ENCODE data around the gene RHOC. TPM values are rescaled to one million over a fixed set of nuclear protein-coding genes. Genes with fewer than 3 reads are reported as not detected.

The RHOC gene
- total RNA-seq, 2 donors from 2014 or later = 190 to 330 TPM

DNA sequence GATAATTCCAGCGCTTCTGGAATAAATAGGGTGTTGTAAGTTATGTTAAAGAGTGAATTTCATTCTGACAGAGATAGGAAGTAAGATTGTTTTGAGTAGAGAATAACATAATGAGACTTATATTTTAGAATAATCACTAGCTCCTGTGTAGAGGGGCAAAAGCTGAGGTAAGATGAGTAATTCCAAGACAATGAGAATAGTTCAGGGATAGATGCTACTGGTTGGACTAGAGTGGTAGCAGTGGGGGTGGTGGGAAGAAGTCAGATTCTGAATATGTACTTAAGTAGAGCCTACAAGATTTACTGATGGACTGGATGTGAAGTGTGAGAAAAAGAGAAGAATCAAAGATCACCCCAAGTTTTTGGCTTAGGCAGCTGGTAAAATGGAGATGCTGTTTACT, 55.7 kb downstream of the RHOC start:
- TF ChIP-seq, protein P1, sequence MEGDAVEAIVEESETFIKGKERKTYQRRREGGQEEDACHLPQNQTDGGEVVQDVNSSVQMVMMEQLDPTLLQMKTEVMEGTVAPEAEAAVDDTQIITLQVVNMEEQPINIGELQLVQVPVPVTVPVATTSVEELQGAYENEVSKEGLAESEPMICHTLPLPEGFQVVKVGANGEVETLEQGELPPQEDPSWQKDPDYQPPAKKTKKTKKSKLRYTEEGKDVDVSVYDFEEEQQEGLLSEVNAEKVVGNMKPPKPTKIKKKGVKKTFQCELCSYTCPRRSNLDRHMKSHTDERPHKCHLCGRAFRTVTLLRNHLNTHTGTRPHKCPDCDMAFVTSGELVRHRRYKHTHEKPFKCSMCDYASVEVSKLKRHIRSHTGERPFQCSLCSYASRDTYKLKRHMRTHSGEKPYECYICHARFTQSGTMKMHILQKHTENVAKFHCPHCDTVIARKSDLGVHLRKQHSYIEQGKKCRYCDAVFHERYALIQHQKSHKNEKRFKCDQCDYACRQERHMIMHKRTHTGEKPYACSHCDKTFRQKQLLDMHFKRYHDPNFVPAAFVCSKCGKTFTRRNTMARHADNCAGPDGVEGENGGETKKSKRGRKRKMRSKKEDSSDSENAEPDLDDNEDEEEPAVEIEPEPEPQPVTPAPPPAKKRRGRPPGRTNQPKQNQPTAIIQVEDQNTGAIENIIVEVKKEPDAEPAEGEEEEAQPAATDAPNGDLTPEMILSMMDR (IDR thresholded peaks at IDR 0.05) = no peak
- Histone ChIP-seq H3K4me1 (no peaks in the 10 kb centered on the region), H3K27ac (no peak overlapping the region), H3K9me3 (no peaks in the 10 kb centered on the region), H3K27me3 (no peaks in the 10 kb centered on the region), H3K36me3 (peaks cover 45% of the 10 kb centered on the region), H3K4me3 (no peak overlapping the region)
- DNase-seq (ENCODE audit: low spot score) = no peak

Other genes with a start within 250 kb of the RHOC start
- 10 to 100 TPM in 1 of 2 donors, 1 to 10 TPM in 1; 4.8 to 18.6 TPM for gene WNT2B, start 198.2 kb downstream of the RHOC start, total RNA-seq
- 10 to 100 TPM; 10.5 to 14.5 TPM for gene ST7L, start 88.0 kb downstream of the RHOC start, total RNA-seq
- gene CAPZA1, start 87.3 kb downstream of the RHOC start, total RNA-seq = 10 to 100 TPM; 29.0 to 46.0 TPM
- gene MOV10, start 32.5 kb downstream of the RHOC start, total RNA-seq = 10 to 100 TPM; 10.5 to 11.4 TPM
- gene PPM1J, start 8.2 kb upstream of the RHOC start, total RNA-seq = 1 to 10 TPM; 5.5 to 7.9 TPM
- 10 to 100 TPM; 69.0 to 88.3 TPM for gene SLC16A1, start 249.1 kb upstream of the RHOC start, total RNA-seq

Data from right atrium auricular region (tissue), 2 donors.